ENCODE data around the gene SCAMP5. TPM values are rescaled to one million over a fixed set of nuclear protein-coding genes. Genes with fewer than 3 reads are reported as not detected.

SCAMP5 gene
- polyA plus RNA-seq, 1 donor (not counting 4 experiments of a cell fraction or from before 2014, with no cell fraction given): 1.9 TPM

DNA sequence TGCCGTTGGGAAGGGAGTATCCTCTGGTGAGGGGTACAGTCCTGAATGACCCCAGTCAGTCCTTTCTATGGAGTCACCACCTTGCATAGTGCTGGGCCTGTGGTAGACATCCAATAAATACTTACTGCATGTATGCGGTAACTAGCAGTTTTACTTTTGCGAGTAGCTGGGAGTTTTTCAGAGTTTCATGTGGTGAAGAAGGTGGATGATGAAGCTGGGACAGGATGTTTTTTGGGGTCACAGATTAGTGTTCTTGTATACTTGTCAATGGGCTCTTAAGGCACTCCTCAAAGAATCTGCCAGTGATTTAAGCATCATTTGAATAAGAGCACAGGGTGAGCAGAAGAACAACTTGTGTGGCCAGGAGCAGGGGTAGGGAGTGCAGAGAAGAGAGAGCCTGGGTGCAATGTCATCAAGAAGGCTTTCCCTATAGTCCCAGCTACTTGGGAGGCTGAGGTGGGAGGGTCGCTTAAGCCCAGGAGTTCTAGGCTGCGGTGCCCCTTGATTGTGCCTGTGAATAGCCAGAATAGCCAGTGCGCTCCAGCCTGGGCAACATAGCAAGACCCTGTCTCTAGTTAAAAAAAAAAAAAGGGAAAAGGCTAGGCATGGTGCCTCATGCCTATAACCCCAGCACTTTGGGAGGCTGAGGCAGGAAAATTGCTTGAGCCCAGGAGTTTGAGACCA, 50.1 kb downstream of the SCAMP5 start:
- H3K36me3 ChIP-seq (ENCODE audit: control insufficient read depth in 2 of 2, extremely low read depth in 1 of 2, insufficient read depth in 2 of 2, low read length in 2 of 2): peaks cover 11 to 17% of the 10 kb centered on the region in 2 experiments

GRCh38 chr15:75048394-75048793, 53.0 kb downstream of the SCAMP5 start:
- TF ChIP-seq CTCF (optimal IDR thresholded peaks at IDR 0.05 in 1 of 3, IDR thresholded peaks at IDR 0.05 in 1 of 3, conservative IDR thresholded peaks at IDR 0.05 in 1 of 3; ENCODE audit: extremely low read depth in 1 of 3, insufficient read depth in 2 of 3, low read length in 3 of 3) (no peak), EZH2 (IDR thresholded peaks at IDR 0.05; ENCODE audit: low read length) (no peak)
- no peak for DNase-seq (ENCODE audit: low read depth, low spot score)
- no peak overlapping the region for H3K9ac ChIP-seq (ENCODE audit: control insufficient read depth, extremely low read depth, insufficient read depth, low read length)
- no peaks in the 10 kb centered on the region for H3K79me2 ChIP-seq (ENCODE audit: control insufficient read depth, insufficient read depth, low read length)
- FAIRE-seq: no peak
- peaks cover 11 to 17% of the 10 kb centered on the region in 2 experiments for H3K36me3 ChIP-seq (ENCODE audit: control insufficient read depth in 2 of 2, extremely low read depth in 1 of 2, insufficient read depth in 2 of 2, low read length in 2 of 2)
- no peak overlapping the region for H3K4me2 ChIP-seq (ENCODE audit: control insufficient read depth, extremely low read depth, insufficient read depth, low read depth, low read length)
- H3K4me3 ChIP-seq (ENCODE audit: control insufficient read depth in 2 of 3, extremely low read depth in 1 of 3, insufficient read depth in 2 of 3, low read depth in 1 of 3, low read length in 3 of 3): no peak overlapping the region
- H2AFZ ChIP-seq (ENCODE audit: control insufficient read depth, low read length): no peak overlapping the region
- no peaks in the 10 kb centered on the region for H3K27me3 ChIP-seq (ENCODE audit: control insufficient read depth, extremely low read depth, insufficient read depth, low read length)
- H3K4me1 ChIP-seq (ENCODE audit: control insufficient read depth, extremely low read depth, insufficient read depth, low read length): no peaks in the 10 kb centered on the region
- H3K9me1 ChIP-seq (ENCODE audit: control insufficient read depth, extremely low read depth, insufficient read depth, low read length): no peaks in the 10 kb centered on the region
- dilution Hi-C loops (cut with MboI; ENCODE audit: extremely low pct_ligation_motif_present, low sequenced_read_pairs): no loop called here
- no peak overlapping the region for H3K27ac ChIP-seq (ENCODE audit: control insufficient read depth, insufficient read depth, low read length)
- H4K20me1 ChIP-seq (ENCODE audit: control insufficient read depth, extremely low read depth, insufficient read depth, low read length): no peaks in the 10 kb centered on the region
- no peaks in the 10 kb centered on the region for H3K9me3 ChIP-seq (ENCODE audit: control insufficient read depth, low read depth, low read length)

More for the DNA sequence above, 50.1 kb downstream of the SCAMP5 start:
- dilution Hi-C loops (cut with MboI; ENCODE audit: extremely low pct_ligation_motif_present, low sequenced_read_pairs): no loop called here
- FAIRE-seq (no peak), DNase-seq (ENCODE audit: low read depth, low spot score) (no peak)
- Histone ChIP-seq H3K9ac (ENCODE audit: control insufficient read depth, extremely low read depth, insufficient read depth, low read length) (no peak overlapping the region), H3K9me1 (ENCODE audit: control insufficient read depth, extremely low read depth, insufficient read depth, low read length) (no peaks in the 10 kb centered on the region), H3K9me3 (ENCODE audit: control insufficient read depth, low read depth, low read length) (no peaks in the 10 kb centered on the region), H3K79me2 (ENCODE audit: control insufficient read depth, insufficient read depth, low read length) (no peaks in the 10 kb centered on the region), H3K4me3 (ENCODE audit: control insufficient read depth in 2 of 3, extremely low read depth in 1 of 3, insufficient read depth in 2 of 3, low read depth in 1 of 3, low read length in 3 of 3) (no peak overlapping the region), H2AFZ (ENCODE audit: control insufficient read depth, low read length) (no peak overlapping the region), H3K27ac (ENCODE audit: control insufficient read depth, insufficient read depth, low read length) (no peak overlapping the region), H3K4me2 (ENCODE audit: control insufficient read depth, extremely low read depth, insufficient read depth, low read depth, low read length) (no peak overlapping the region), H4K20me1 (ENCODE audit: control insufficient read depth, extremely low read depth, insufficient read depth, low read length) (no peaks in the 10 kb centered on the region), H3K4me1 (ENCODE audit: control insufficient read depth, extremely low read depth, insufficient read depth, low read length) (no peaks in the 10 kb centered on the region), H3K27me3 (ENCODE audit: control insufficient read depth, extremely low read depth, insufficient read depth, low read length) (no peaks in the 10 kb centered on the region)
- TF ChIP-seq EZH2 (IDR thresholded peaks at IDR 0.05; ENCODE audit: low read length) (no peak), CTCF (optimal IDR thresholded peaks at IDR 0.05 in 1 of 3, IDR thresholded peaks at IDR 0.05 in 1 of 3, conservative IDR thresholded peaks at IDR 0.05 in 1 of 3; ENCODE audit: extremely low read depth in 1 of 3, insufficient read depth in 2 of 3, low read length in 3 of 3) (no peak)

Measured in keratinocyte (primary cell).